H9 (cell line): Measurements from ENCODE around the gene FAIM2. TPM values are rescaled to one million over a fixed set of nuclear protein-coding genes. Genes with fewer than 3 reads are reported as not detected.

ENCODE experiments used
- DNase-seq: peaks from one replicate; pipeline ENCODE4 v3.0.0-alpha.2; 2017
- H2AFZ ChIP-seq: one replicate; pipeline ENCODE4 v1.6.1; 2013; ENCODE audit warnings: mild to moderate bottlenecking, low read length, control low read depth, moderate library complexity
- H2AK5ac ChIP-seq: 2 replicates; pipeline ENCODE4 v1.6.1; 2013; ENCODE audit warnings: low read length, control low read depth, mixed read lengths; ENCODE audit not compliant: insufficient read length
- H2BK120ac ChIP-seq: one replicate; pipeline ENCODE4 v1.6.1; 2013; ENCODE audit warnings: low read depth, mild to moderate bottlenecking, low read length, control low read depth, inconsistent platforms; ENCODE audit not compliant: poor library complexity, severe bottlenecking
- H2BK12ac ChIP-seq: 2 replicates; pipeline ENCODE4 v1.6.1; 2013; ENCODE audit warnings: low read length, control low read depth, mixed read lengths, low read depth; ENCODE audit not compliant: insufficient read length
- H2BK15ac ChIP-seq: 2 replicates; pipeline ENCODE4 v1.6.1; 2013; ENCODE audit warnings: low read depth, low read length, control low read depth
- H2BK20ac ChIP-seq: one replicate; pipeline ENCODE4 v1.6.1; 2013; ENCODE audit warnings: low read depth, mild to moderate bottlenecking, low read length, control low read depth, inconsistent platforms; ENCODE audit not compliant: poor library complexity, severe bottlenecking
- H2BK5ac ChIP-seq: 2 replicates; pipeline ENCODE4 v1.6.1; 2013; ENCODE audit warnings: low read length, control low read depth, mixed read lengths; ENCODE audit not compliant: insufficient read length
- H3K14ac ChIP-seq: 2 replicates; pipeline ENCODE4 v1.6.1; 2013; ENCODE audit warnings: low read length, control low read depth; ENCODE audit not compliant: insufficient read depth
- H3K18ac ChIP-seq: 2 replicates; pipeline ENCODE4 v1.6.1; 2013; ENCODE audit warnings: low read depth, mild to moderate bottlenecking, mixed read lengths, low read length, control low read depth; ENCODE audit not compliant: insufficient read length
- H3K23ac ChIP-seq: 2 replicates; pipeline ENCODE4 v1.6.1; 2013; ENCODE audit warnings: low read length, control low read depth, mixed read lengths, low read depth; ENCODE audit not compliant: insufficient read length
- H3K23me2 ChIP-seq: 2 replicates; pipeline ENCODE4 v1.6.1; 2013; ENCODE audit warnings: low read depth, mild to moderate bottlenecking, mixed read lengths, low read length, control low read depth; ENCODE audit not compliant: insufficient read length, poor library complexity, severe bottlenecking
- H3K27ac ChIP-seq: 2 replicates; pipeline ENCODE4 v1.5.1; 2013; ENCODE audit warnings: low read length, control low read depth, mixed read lengths, low read depth; ENCODE audit not compliant: insufficient read length
- H3K27me3 ChIP-seq: 2 replicates; pipeline ENCODE4 v1.6.1; 2013; ENCODE audit warnings: low read length, control low read depth, inconsistent platforms; ENCODE audit not compliant: insufficient read depth
- H3K4ac ChIP-seq: 2 replicates; pipeline ENCODE4 v1.6.1; 2013; ENCODE audit warnings: low read depth, mild to moderate bottlenecking, control low read depth, inconsistent platforms, low read length, moderate library complexity
- H3K4me1 ChIP-seq: 2 replicates; pipeline ENCODE4 v1.6.1; 2013; ENCODE audit warnings: low read length, control low read depth, inconsistent platforms; ENCODE audit not compliant: insufficient read depth
- H3K4me2 ChIP-seq: 2 replicates; pipeline ENCODE4 v1.6.1; 2013; ENCODE audit warnings: low read length, control low read depth, mixed read lengths; ENCODE audit not compliant: insufficient read length, insufficient read depth
- H3K56ac ChIP-seq: 2 replicates; pipeline ENCODE4 v1.6.1; 2013; ENCODE audit warnings: low read depth, mild to moderate bottlenecking, mixed read lengths, low read length, control low read depth; ENCODE audit not compliant: insufficient read length
- H3K79me1 ChIP-seq: 2 replicates; pipeline ENCODE4 v1.6.1; 2013; ENCODE audit warnings: low read depth, mild to moderate bottlenecking, moderate library complexity, low read length, control low read depth, inconsistent platforms; ENCODE audit not compliant: insufficient read depth, poor library complexity, severe bottlenecking
- H3K79me2 ChIP-seq: 2 replicates; pipeline ENCODE4 v1.6.1; 2013; ENCODE audit warnings: low read length, control low read depth, inconsistent platforms; ENCODE audit not compliant: insufficient read depth
- H3K9ac ChIP-seq: 2 replicates; pipeline ENCODE4 v1.6.1; 2013; ENCODE audit warnings: low read length, control low read depth, mixed read lengths; ENCODE audit not compliant: insufficient read length; ENCODE audit errors: extremely low read depth
- H3K9me3 ChIP-seq: one replicate; pipeline ENCODE4 v1.6.1; 2013; ENCODE audit warnings: low read depth, low read length, inconsistent platforms; ENCODE audit not compliant: control insufficient read depth
- H3T11ph ChIP-seq: one replicate; pipeline ENCODE4 v1.6.1; 2013; ENCODE audit warnings: mild to moderate bottlenecking, low read length, control low read depth, inconsistent platforms
- H4K20me1 ChIP-seq: one replicate; pipeline ENCODE4 v1.6.1; 2013; ENCODE audit not compliant: control insufficient read depth, insufficient read length, insufficient read depth
- H4K5ac ChIP-seq: 2 replicates; pipeline ENCODE4 v1.6.1; 2013; ENCODE audit warnings: low read depth, mild to moderate bottlenecking, mixed read lengths, low read length, control low read depth; ENCODE audit not compliant: insufficient read length
- H4K8ac ChIP-seq: replicated peaks from 2 replicates; pipeline ENCODE4 v1.6.1; 2013; ENCODE audit warnings: low read length, control low read depth, mixed read lengths, low read depth; ENCODE audit not compliant: insufficient read length
- H4K91ac ChIP-seq: 2 replicates; pipeline ENCODE4 v1.6.1; 2013; ENCODE audit warnings: low read depth, mild to moderate bottlenecking, moderate library complexity, mixed read lengths, low read length, control low read depth; ENCODE audit not compliant: insufficient read length
- H3K27ac Mint-ChIP-seq, 3 experiments: 2 replicates in 2 of 3; 3 replicates in 1 of 3; pipeline ENCODE4 v1.8.0; 2020 to 2021; ENCODE audit warnings: mixed read lengths in 3 of 3, mild to moderate bottlenecking in 1 of 3, moderate library complexity in 1 of 3
- H3K27me3 Mint-ChIP-seq: 2 replicates; pipeline ENCODE4 v1.8.0; 2021; ENCODE audit warnings: low read depth, mild to moderate bottlenecking, moderate library complexity, mixed read lengths
- H3K36me3 Mint-ChIP-seq, 3 experiments: 2 replicates in 2 of 3; 3 replicates in 1 of 3; pipeline ENCODE4 v1.8.0; 2020 to 2021; ENCODE audit warnings: low read depth in 3 of 3, mixed read lengths in 3 of 3; ENCODE audit not compliant: insufficient read depth in 1 of 3
- H3K4me1 Mint-ChIP-seq, 2 experiments: 2 replicates each; pipeline ENCODE4 v1.8.0; 2020; ENCODE audit warnings: mixed read lengths in 2 of 2
- H3K4me3 Mint-ChIP-seq, 2 experiments: 2 replicates in 1 of 2; 3 replicates in 1 of 2; pipeline ENCODE4 v1.8.0; 2020 to 2021; ENCODE audit warnings: mild to moderate bottlenecking in 2 of 2, mixed read lengths in 2 of 2, moderate library complexity in 1 of 2
- H3K9me3 Mint-ChIP-seq, 2 experiments: 2 replicates in 1 of 2; 3 replicates in 1 of 2; pipeline ENCODE4 v1.8.0; 2020; ENCODE audit warnings: mild to moderate bottlenecking in 2 of 2, mixed read lengths in 2 of 2, moderate library complexity in 1 of 2
- WGBS: extraction: QIAGEN DNeasy Blood & Tissue Kit; methylation state at CpG from one replicate; pipeline ENCODE4 v1.1.7; 2013; ENCODE audit warnings: missing lambda C conversion rate, low lambda C conversion rate, mixed read lengths; ENCODE audit not compliant: insufficient read length; ENCODE audit errors: extremely low coverage; 5-methylcytosine and 5-hydroxymethylcytosine counted together
- total RNA-seq: library from RNA; stranded (reverse); gene quantifications from 2 replicates; pipeline ENCODE4 v1.2.1, GENCODE V29; 2021
- TF ChIP-seq, protein P1 (sequence below): fragments of 200-600 bp; sonication (generic); conservative IDR thresholded peaks from 3 replicates; pipeline ENCODE4 v1.8.0; 2021; ENCODE audit warnings: antibody characterized with exemption, mild to moderate bottlenecking

Gene FAIM2
- total RNA-seq, 1 experiment from 2014 or later, result 0.42 TPM

DNA sequence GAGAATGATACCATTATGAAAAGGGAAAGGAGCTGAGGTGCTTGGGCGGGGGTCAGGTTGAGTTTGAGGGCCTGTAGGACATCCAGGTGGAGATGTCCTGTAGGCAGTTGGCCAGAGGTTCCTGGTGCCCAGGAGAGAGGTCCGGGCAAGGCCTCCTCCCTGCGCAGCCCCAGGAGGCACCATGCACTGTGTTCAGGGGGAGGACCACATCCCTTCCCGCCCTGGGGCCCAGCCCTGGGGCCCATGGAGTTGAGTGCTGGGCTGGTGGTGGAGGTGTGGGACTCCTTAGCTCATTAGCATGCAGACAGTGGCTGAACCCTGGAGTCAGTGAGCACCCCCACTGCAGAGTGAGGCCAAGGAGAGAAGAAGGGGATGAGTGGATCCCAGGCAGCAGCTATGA, 5.7 kb upstream of the FAIM2 start:
- no peak overlapping the region for H3T11ph ChIP-seq
- no peak overlapping the region for H3K18ac ChIP-seq
- no peak overlapping the region for H3K14ac ChIP-seq
- H3K23ac ChIP-seq, result no peak overlapping the region
- H3K4ac ChIP-seq, result no peak overlapping the region
- peaks cover 43 to 44% of the 10 kb centered on the region in 2 experiments for H3K4me1 Mint-ChIP-seq
- no peak overlapping the region for H4K8ac ChIP-seq
- H3K27me3 Mint-ChIP-seq, result peaks cover 47% of the 10 kb centered on the region
- H2BK20ac ChIP-seq, result no peak overlapping the region
- H3K4me2 ChIP-seq, result no peak overlapping the region
- no peak overlapping the region for H2BK5ac ChIP-seq
- peaks cover 11% of the 10 kb centered on the region for H3K4me1 ChIP-seq
- H3K9me3 ChIP-seq, result no peaks in the 10 kb centered on the region
- no peaks in the 10 kb centered on the region for H4K20me1 ChIP-seq
- no peaks in the 10 kb centered on the region; a peak in 1 of 5 replicates for H3K9me3 Mint-ChIP-seq
- H4K5ac ChIP-seq, result no peak overlapping the region
- H3K27ac Mint-ChIP-seq, result no peak overlapping the region
- DNase-seq, result no peak
- WGBS, result no CpG with 5 or more reads among the region's 4 CpGs
- no peak overlapping the region for H3K56ac ChIP-seq
- no peak overlapping the region for H3K9ac ChIP-seq
- H3K27me3 ChIP-seq, result no peaks in the 10 kb centered on the region; the same call in 1 of the 2 replicates
- no peak overlapping the region for H3K27ac ChIP-seq
- no peak overlapping the region for H4K91ac ChIP-seq
- H2AK5ac ChIP-seq, result no peak overlapping the region
- no peak overlapping the region for H3K4me3 Mint-ChIP-seq
- no peak overlapping the region for H2BK120ac ChIP-seq
- H3K79me1 ChIP-seq, result no peaks in the 10 kb centered on the region
- TF ChIP-seq, protein P1, sequence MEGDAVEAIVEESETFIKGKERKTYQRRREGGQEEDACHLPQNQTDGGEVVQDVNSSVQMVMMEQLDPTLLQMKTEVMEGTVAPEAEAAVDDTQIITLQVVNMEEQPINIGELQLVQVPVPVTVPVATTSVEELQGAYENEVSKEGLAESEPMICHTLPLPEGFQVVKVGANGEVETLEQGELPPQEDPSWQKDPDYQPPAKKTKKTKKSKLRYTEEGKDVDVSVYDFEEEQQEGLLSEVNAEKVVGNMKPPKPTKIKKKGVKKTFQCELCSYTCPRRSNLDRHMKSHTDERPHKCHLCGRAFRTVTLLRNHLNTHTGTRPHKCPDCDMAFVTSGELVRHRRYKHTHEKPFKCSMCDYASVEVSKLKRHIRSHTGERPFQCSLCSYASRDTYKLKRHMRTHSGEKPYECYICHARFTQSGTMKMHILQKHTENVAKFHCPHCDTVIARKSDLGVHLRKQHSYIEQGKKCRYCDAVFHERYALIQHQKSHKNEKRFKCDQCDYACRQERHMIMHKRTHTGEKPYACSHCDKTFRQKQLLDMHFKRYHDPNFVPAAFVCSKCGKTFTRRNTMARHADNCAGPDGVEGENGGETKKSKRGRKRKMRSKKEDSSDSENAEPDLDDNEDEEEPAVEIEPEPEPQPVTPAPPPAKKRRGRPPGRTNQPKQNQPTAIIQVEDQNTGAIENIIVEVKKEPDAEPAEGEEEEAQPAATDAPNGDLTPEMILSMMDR, result no peak
- H3K79me2 ChIP-seq, result no peaks in the 10 kb centered on the region
- no peak overlapping the region for H2BK12ac ChIP-seq
- H3K36me3 Mint-ChIP-seq, result no peaks in the 10 kb centered on the region; a peak in 1 of 7 replicates
- H3K23me2 ChIP-seq, result no peaks in the 10 kb centered on the region
- no peak overlapping the region for H2AFZ ChIP-seq
- H2BK15ac ChIP-seq, result no peak overlapping the region
